OCI-LY7 (cell line): ENCODE measurements around the gene PANK4.

Experiments
- EZH2phosphoT487 ChIP-seq: fragments of 200-600 bp; sonication (generic); IDR thresholded peaks from 2 replicates; pipeline ENCODE4 v1.6.1; 2018; ENCODE audit warnings: low read depth, borderline replicate concordance, mild to moderate bottlenecking, mixed run types, antibody characterized with exemption, low read length, moderate library complexity, mixed read lengths
- TF ChIP-seq, protein P1 (sequence below): fragments of 200-600 bp; sonication (generic); conservative IDR thresholded peaks from 2 replicates; pipeline ENCODE4 v1.5.1; 2014; ENCODE audit warnings: mild to moderate bottlenecking, antibody characterized with exemption, low read length, moderate library complexity, mixed read lengths

DNA sequence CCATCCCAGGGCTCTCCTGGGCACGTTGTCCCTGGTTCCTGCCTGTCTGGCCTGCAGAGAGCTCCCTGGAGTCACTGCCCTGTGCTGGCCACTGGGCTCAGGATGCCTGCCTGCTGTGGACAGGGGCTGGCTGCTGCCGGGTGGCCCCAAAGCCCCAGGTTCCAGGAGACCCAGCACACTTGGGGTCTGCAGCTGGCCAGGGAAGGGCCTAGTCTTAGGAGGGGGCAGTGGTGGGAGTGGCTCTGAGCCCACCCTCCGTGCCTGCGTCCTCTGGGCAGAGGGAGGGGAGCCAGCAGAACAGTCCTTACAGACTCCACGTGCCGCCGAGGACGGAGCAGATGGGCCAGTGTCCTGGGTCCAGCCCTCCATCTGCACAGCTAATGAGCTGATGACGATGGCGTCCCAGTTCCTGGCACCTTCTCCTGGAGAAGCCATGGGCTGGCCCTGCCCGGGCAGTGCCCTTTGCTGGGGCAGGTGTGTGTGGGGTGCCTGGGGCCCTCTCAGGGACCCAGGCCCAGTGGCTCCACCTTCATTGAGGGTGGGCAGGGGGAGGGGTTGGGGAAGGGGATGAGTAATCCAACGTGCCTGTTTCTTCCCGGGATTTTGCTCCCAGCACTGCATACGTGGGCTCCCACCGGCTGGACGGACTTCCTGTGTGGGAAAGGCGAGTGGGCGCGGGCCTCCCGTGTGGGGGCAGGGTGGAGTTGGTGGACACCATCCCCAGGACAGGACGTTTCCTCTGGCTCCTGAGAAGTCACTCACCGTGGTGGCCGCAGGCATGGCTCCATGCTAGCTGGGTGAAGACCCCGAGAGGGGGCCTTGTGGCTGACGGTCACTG lies 57.1 kb downstream of the PANK4 start:
- TF ChIP-seq, protein P1, sequence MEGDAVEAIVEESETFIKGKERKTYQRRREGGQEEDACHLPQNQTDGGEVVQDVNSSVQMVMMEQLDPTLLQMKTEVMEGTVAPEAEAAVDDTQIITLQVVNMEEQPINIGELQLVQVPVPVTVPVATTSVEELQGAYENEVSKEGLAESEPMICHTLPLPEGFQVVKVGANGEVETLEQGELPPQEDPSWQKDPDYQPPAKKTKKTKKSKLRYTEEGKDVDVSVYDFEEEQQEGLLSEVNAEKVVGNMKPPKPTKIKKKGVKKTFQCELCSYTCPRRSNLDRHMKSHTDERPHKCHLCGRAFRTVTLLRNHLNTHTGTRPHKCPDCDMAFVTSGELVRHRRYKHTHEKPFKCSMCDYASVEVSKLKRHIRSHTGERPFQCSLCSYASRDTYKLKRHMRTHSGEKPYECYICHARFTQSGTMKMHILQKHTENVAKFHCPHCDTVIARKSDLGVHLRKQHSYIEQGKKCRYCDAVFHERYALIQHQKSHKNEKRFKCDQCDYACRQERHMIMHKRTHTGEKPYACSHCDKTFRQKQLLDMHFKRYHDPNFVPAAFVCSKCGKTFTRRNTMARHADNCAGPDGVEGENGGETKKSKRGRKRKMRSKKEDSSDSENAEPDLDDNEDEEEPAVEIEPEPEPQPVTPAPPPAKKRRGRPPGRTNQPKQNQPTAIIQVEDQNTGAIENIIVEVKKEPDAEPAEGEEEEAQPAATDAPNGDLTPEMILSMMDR = no peak
- TF ChIP-seq EZH2phosphoT487 = no peak
